A673 (cell line): ENCODE measurements around the gene POGLUT2. TPM values are rescaled to one million over a fixed set of nuclear protein-coding genes. Genes with fewer than 3 reads are reported as not detected.

ENCODE experiments used
- BruUV-seq: library from RNA; stranded (reverse); fragments of 400-500 nt; replicated peaks from 2 replicates; lab custom pipeline; 2021; lab: Mats Ljungman, UMichigan
- CTCF ChIA-PET: fragments of 300-600 bp; sonication (Branson Sonifier 250); formaldehyde crosslinking; loops from one replicate; lab custom pipeline; 2022; ENCODE audit warnings: antibody characterized with exemption; lab: Charles Lee
- POLR2A ChIA-PET: fragments of 300-600 bp; sonication (Branson Sonifier 250); formaldehyde crosslinking; loops from one replicate; lab custom pipeline; 2022; ENCODE audit warnings: antibody characterized with exemption; ENCODE audit not compliant: low non-redundant PET; lab: Charles Lee
- DNase-seq: peaks from one replicate; pipeline ENCODE4 v3.0.0-alpha.2; 2015; ENCODE audit warnings: low spot score
- H3K27ac ChIP-seq: fragments of 200-600 bp; sonication (generic); 2 replicates; pipeline ENCODE4 v1.5.1; 2016; ENCODE audit warnings: mixed run types, low read depth, mild to moderate bottlenecking, mixed read lengths, antibody characterized with exemption, low read length; ENCODE audit not compliant: poor library complexity, severe bottlenecking
- H3K27me3 ChIP-seq: fragments of 200-600 bp; sonication (generic); replicated peaks from 2 replicates; pipeline ENCODE4 v1.6.1; 2017; ENCODE audit warnings: mixed run types, low read depth, mild to moderate bottlenecking, mixed read lengths, antibody characterized with exemption, low read length; ENCODE audit not compliant: insufficient read depth, poor library complexity
- H3K36me3 ChIP-seq: fragments of 200-600 bp; sonication (generic); 2 replicates; pipeline ENCODE4 v1.6.1; 2016; ENCODE audit warnings: mixed run types, mild to moderate bottlenecking, mixed read lengths, antibody characterized with exemption, low read length; ENCODE audit not compliant: insufficient read depth, poor library complexity, severe bottlenecking
- H3K4me1 ChIP-seq: fragments of 200-600 bp; sonication (generic); 2 replicates; pipeline ENCODE4 v1.6.1; 2017; ENCODE audit warnings: mixed run types, mild to moderate bottlenecking, mixed read lengths, antibody characterized with exemption, low read length; ENCODE audit not compliant: insufficient read depth, poor library complexity, severe bottlenecking
- H3K4me3 ChIP-seq: fragments of 200-600 bp; sonication (generic); 2 replicates; pipeline ENCODE4 v1.5.1; 2016; ENCODE audit warnings: low read depth, mixed run types, mild to moderate bottlenecking, mixed read lengths, low read length; ENCODE audit not compliant: poor library complexity, severe bottlenecking
- H3K9me3 ChIP-seq: fragments of 200-600 bp; sonication (generic); 2 replicates; pipeline ENCODE4 v1.6.1; 2016; ENCODE audit warnings: mixed run types, low read depth, mild to moderate bottlenecking, mixed read lengths, antibody characterized with exemption, low read length; ENCODE audit not compliant: poor library complexity, severe bottlenecking
- CTCF ChIP-seq: fragments of 300-800, 200-600 bp; sonication (generic); conservative IDR thresholded peaks from 2 replicates; pipeline ENCODE4 v1.5.1; 2017; ENCODE audit warnings: low read depth, mild to moderate bottlenecking, antibody characterized with exemption, low read length, moderate library complexity, mixed read lengths
- EZH2 ChIP-seq: fragments of 200-600 bp; sonication (generic); IDR thresholded peaks from 2 replicates; pipeline ENCODE4 v1.6.1; 2017; ENCODE audit warnings: borderline replicate concordance, low read depth, mild to moderate bottlenecking, mixed read lengths, antibody characterized with exemption, low read length; ENCODE audit not compliant: poor library complexity, severe bottlenecking
- intact Hi-C: fragments of 100-400 bp; cut with micrococcal nuclease; formaldehyde crosslinking; loops from one replicate; pipeline ENCODE4 v1.10.0; 2022; ENCODE audit not compliant: unreplicated experiment
- total RNA-seq: library from RNA; stranded (reverse); gene quantifications from 2 replicates; pipeline ENCODE4 v1.2.3, GENCODE V29; 2021

Gene POGLUT2
- total RNA-seq, 1 experiment from 2014 or later = 12.0 TPM

DNA sequence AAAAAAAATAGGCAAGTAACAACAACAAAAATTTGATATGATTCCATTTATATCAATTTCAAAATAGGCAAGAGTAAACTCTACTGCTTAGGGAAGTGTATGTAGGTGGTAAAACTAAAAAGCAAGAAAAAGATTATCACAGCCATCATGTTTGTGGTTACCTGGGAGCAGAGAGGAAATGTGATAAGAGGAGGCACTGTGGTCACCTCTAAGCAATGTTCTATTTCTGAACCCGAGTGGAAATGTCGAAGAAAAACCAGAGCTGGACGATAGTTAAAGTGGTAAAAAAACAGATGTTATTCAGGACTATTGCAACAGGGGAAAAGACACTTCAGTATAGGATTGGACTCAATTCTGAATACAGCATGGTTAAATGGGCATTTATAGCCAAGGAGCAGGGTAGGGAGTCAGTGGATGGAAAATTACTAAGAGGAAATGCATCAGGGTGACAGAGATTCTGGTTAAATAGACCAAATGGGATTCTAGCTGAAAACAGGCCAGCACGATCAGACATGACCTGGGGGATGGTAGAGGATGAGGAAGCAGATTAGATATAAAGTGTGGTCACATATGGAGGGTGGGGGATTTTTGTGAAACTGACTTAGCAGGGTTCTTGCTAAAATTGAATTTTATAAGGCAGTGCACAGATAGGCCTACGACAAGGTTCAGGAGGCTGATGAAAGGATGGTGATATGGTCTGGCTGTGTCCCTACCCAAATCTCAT, 19.2 kb downstream of the POGLUT2 start:
- BruUV-seq = no TSS peak
- Histone ChIP-seq H3K4me3 (no peak overlapping the region), H3K27me3 (no peaks in the 10 kb centered on the region), H3K27ac (no peak overlapping the region), H3K36me3 (no peaks in the 10 kb centered on the region), H3K9me3 (no peaks in the 10 kb centered on the region), H3K4me1 (no peaks in the 10 kb centered on the region)
- POLR2A ChIA-PET = no interaction called here
- DNase-seq = no peak
- no peak for TF ChIP-seq EZH2
- no peak for TF ChIP-seq CTCF
- CTCF ChIA-PET = no interaction called here
- intact Hi-C loops = no loop called here

DNA sequence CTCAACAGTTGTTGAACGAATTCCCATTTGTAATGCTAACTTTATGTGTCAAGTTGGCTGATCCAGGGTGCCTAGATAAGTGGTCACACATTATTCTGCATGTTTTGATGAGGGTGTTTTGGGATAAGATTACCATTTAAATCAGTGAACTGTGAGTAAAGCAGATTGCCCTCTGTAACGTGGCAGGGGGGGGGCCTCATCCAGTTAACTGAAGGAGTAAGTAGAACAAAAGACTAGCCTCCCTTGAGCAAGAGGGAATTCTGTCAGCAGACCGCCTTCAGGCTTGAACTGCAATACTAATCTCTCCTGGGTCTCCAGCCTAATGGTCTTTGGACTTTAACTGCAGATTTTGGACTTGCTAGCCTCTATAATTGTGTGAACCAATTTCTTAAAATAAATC, 21.0 kb downstream of the POGLUT2 start:
- no peak for TF ChIP-seq EZH2
- TF ChIP-seq CTCF = no peak
- H3K4me1 ChIP-seq = peaks cover under 1% of the 10 kb centered on the region
- no peak for DNase-seq
- intact Hi-C loops = no loop called here
- no peaks in the 10 kb centered on the region for H3K36me3 ChIP-seq
- H3K9me3 ChIP-seq = no peaks in the 10 kb centered on the region
- no peaks in the 10 kb centered on the region for H3K27me3 ChIP-seq
- CTCF ChIA-PET = no interaction called here
- no TSS peak for BruUV-seq
- H3K27ac ChIP-seq = no peak overlapping the region
- H3K4me3 ChIP-seq = no peak overlapping the region
- POLR2A ChIA-PET = no interaction called here

- DNase-seq = no peak
- Histone ChIP-seq H3K27ac (no peak overlapping the region), H3K9me3 (no peaks in the 10 kb centered on the region), H3K27me3 (no peaks in the 10 kb centered on the region), H3K4me1 (peaks cover 11% of the 10 kb centered on the region), H3K4me3 (no peak overlapping the region), H3K36me3 (no peaks in the 10 kb centered on the region)
- TF ChIP-seq EZH2 (no peak), CTCF (no peak)
- intact Hi-C loops = no loop called here
- ChIA-PET CTCF (no interaction called here), POLR2A (no interaction called here)
- BruUV-seq = no TSS peak
Measured at GRCh38 chr13:102776271-102776670, 22.5 kb downstream of the POGLUT2 start.
